HG02870 (cell line): ENCODE results near the gene ZFYVE1.

Experiments
- ATAC-seq: cut with Tn5 transposase; IDR thresholded peaks from one replicate; pipeline ENCODE4 v1.9.1; 2021; ENCODE audit warnings: mild to moderate bottlenecking, moderate library complexity; ENCODE audit not compliant: unreplicated experiment

ZFYVE1 gene

DNA sequence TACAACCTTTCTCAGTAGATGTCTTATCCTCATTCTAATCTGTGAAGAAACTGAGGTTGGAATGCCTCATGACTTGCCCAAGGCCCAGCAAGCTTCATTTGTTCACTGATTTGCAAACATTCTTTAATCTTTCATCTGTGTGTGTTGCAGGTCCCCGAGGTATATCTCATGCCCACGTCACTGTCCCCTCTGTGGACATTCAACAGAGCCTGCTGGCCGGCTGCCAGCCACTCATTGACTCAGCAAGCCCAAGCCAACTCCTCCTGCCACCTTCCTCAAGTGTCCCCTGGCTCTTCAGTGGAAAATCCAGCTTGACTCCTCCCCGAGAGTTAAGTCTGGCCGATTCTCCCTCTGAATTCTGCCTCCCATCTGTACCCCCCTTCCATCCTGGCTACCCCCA, 102.6 kb downstream of the ZFYVE1 start:
- no peak for ATAC-seq

DNA sequence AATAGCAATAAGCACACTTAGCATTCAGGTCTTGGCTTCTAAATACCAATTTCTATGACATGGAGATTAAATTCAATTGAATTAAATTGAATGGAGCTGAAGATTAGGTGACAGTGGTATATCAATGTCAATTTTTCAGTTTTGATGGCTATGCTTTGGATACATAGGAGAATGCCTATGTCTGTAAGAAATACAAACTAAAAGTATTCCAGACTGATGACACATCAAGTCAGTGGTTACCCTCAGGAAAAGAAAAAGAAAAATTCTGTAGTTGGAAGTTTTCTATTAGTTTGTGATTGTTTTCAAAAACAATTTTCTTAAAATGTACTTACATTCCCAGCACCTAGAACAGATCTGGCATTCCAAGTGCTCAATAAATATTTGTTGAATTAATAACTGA, 105.5 kb downstream of the ZFYVE1 start:
- no peak for ATAC-seq

DNA sequence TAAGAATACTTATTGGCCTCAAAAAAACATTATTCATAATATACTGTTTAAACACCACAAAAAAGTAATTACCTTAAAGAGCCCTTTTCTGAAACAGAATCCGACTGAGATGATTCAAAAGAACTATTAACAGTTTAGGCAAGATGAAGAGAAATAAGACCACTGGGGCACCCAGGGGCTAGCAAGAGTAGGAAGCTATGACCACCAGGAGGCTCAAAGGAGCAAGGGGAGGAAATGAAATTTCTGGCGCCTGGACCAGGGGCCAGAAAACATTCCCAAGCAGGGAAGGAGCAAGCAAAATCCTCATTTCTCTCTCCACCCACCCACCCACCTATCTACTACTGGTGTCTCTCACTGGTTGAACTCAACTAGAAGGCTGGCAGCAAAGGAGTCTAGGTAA, 106.9 kb downstream of the ZFYVE1 start:
- no peak for ATAC-seq
